Large intestine (tissue), 3 donors: ENCODE results near the gene FOLR1. TPM values are rescaled to one million over a fixed set of nuclear protein-coding genes. Genes with fewer than 3 reads are reported as not detected.

Experiments used
- DNase-seq, 2 donors: peaks; one replicate each; pipeline versions ENCODE4 v3.0.0 to v3.0.0-alpha.2; 2013
- H3K27ac ChIP-seq: one replicate; pipeline ENCODE4 v1.5.1; 2013; ENCODE audit warnings: low read length
- H3K27me3 ChIP-seq: 2 replicates; pipeline ENCODE4 v1.6.1; 2013; ENCODE audit warnings: low read length; ENCODE audit not compliant: control insufficient read depth, insufficient read depth
- H3K36me3 ChIP-seq: 2 replicates; pipeline ENCODE4 v1.6.1; 2013; ENCODE audit warnings: low read length; ENCODE audit not compliant: control insufficient read depth, insufficient read depth
- H3K4me1 ChIP-seq: one replicate; pipeline ENCODE4 v1.6.1; 2013; ENCODE audit warnings: low read length; ENCODE audit not compliant: control insufficient read depth, insufficient read depth
- H3K4me3 ChIP-seq: one replicate; pipeline ENCODE4 v1.5.1; 2013; ENCODE audit warnings: low read length
- H3K9me3 ChIP-seq: one replicate; pipeline ENCODE4 v1.6.1; 2013; ENCODE audit warnings: mild to moderate bottlenecking, low read depth, low read length, moderate library complexity; ENCODE audit not compliant: control insufficient read depth
- WGBS: methylation state at CpG from one replicate; pipeline ENCODE4 v1.1.5; 2013; ENCODE audit warnings: low lambda C conversion rate; ENCODE audit not compliant: insufficient coverage; 5-methylcytosine and 5-hydroxymethylcytosine counted together
- polyA plus RNA-seq: library from polyadenylated mRNA; unstranded; fragments of 120-200 nt; gene quantifications from one replicate; pipeline ENCODE4 v1.2.1, GENCODE V29; 2013

FOLR1 gene
- polyA plus RNA-seq, 1 donor, result 1.9 TPM

- peaks cover 77% of the 10 kb centered on the region for H3K27me3 ChIP-seq
- no peaks in the 10 kb centered on the region for H3K9me3 ChIP-seq
- no peak overlapping the region for H3K27ac ChIP-seq
- WGBS, result no CpG with 5 or more reads among the region's 20 CpGs
- H3K4me1 ChIP-seq, result peaks cover 28% of the 10 kb centered on the region
- peaks cover 18% of the 10 kb centered on the region for H3K36me3 ChIP-seq
- H3K4me3 ChIP-seq, result no peak overlapping the region
- no peak for DNase-seq
These were observed 49.4 kb downstream of the FOLR1 start for GRCh38 chr11:72241291-72241781.

GRCh38 chr11:72242141-72242540 lies 50.2 kb downstream of the FOLR1 start:
- H3K27ac ChIP-seq, result no peak overlapping the region
- no peak for DNase-seq
- H3K9me3 ChIP-seq, result no peaks in the 10 kb centered on the region
- H3K4me3 ChIP-seq, result no peak overlapping the region
- H3K4me1 ChIP-seq, result peaks cover 26% of the 10 kb centered on the region
- peaks cover 85% of the 10 kb centered on the region for H3K27me3 ChIP-seq
- H3K36me3 ChIP-seq, result peaks cover 11% of the 10 kb centered on the region
- WGBS, result 86% methylated on average over 2 of the region's 2 CpGs

- H3K36me3 ChIP-seq, result peaks cover 4% of the 10 kb centered on the region
- H3K4me3 ChIP-seq, result peak overlapping the region; percentile 13
- peaks cover 95% of the 10 kb centered on the region for H3K27me3 ChIP-seq
- no peaks in the 10 kb centered on the region for H3K9me3 ChIP-seq
- no CpG with 5 or more reads among the region's 58 CpGs for WGBS
- DNase-seq, result no peak
- no peak overlapping the region for H3K27ac ChIP-seq
- peaks cover 21% of the 10 kb centered on the region for H3K4me1 ChIP-seq
These were observed 51.5 kb downstream of the FOLR1 start for GRCh38 chr11:72243173-72244059.

DNA sequence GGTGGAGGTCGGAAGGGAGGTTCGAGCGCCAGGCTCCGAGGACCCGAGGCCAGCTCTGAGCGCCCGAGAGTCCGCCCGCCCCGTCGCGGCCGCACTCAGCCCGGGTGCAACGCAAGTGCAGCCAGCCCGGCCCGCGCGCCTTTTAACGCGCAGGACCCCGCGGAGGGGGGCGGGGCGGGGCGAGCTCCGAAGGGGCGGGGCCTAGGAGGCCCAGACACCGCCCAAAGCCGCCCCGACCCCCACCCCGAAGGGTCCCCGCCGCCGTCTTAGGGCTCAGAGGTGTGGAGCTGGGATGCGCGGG lies 52.1 kb downstream of the FOLR1 start, which contains the start of gene PHOX2A:
PHOX2A (minus strand) TSS at position 117 of the 301 bp plus-strand sequence. CDS start 172 bp downstream, outside the sequence.
- no CpG with 5 or more reads among the region's 37 CpGs for WGBS
- no peak for DNase-seq
- peaks cover 95% of the 10 kb centered on the region for H3K27me3 ChIP-seq
- H3K36me3 ChIP-seq, result no peaks in the 10 kb centered on the region
- H3K27ac ChIP-seq, result no peak within 1 kb of the TSS
- peaks cover 21% of the 10 kb centered on the region for H3K4me1 ChIP-seq
- H3K4me3 ChIP-seq, result peak within 1 kb of the TSS; percentile 13
- no peaks in the 10 kb centered on the region for H3K9me3 ChIP-seq

DNA sequence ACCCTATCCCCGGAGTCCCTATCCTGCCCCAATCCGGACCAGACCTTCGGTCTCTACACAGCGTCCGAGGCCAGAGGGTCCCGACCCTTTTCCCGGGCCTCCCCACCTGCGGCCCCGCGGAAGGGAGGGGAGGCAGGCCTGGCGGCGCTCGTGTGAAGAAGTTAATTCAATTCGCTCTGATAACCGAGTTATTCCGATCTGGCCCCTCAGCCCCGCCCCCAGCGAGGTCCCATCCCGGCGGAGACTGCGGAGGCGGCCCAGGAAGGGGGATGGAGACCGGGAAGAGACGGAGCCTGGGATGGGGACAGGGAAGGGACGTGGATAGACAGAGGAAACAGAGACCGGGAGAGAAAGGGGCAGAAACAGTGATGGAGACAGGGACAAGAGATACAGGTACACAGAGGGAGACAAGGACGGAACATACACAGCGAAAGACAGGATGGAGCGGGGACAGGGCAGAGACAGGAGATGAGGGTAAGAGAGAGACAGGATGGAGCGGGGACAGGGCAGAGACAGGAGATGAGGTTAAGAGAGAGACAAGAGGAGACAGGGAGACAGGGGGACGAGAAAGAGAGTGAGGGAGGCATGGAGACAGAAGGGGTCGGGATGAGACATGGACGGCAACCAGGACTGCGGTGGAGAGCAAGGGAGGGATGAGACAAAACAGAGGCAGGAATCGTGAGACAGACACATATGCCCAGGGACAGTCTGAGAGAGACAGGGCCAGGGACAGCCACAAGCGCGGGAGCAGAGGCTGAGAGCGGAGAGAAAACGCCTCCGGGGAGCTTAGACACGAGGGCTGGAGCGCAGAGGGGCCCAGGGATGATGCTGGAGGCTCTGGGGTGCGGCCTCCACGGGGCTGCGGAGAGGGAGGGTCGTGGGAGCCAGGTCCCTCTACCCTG lies 52.7 kb downstream of the FOLR1 start:
- Histone ChIP-seq H3K27ac (no peak overlapping the region), H3K36me3 (no peaks in the 10 kb centered on the region), H3K4me3 (no peak overlapping the region), H3K4me1 (peaks cover 16% of the 10 kb centered on the region), H3K27me3 (peaks cover 90% of the 10 kb centered on the region), H3K9me3 (no peaks in the 10 kb centered on the region)
- no peak for DNase-seq
- WGBS, result 3% methylated on average over 6 of the region's 46 CpGs

DNA sequence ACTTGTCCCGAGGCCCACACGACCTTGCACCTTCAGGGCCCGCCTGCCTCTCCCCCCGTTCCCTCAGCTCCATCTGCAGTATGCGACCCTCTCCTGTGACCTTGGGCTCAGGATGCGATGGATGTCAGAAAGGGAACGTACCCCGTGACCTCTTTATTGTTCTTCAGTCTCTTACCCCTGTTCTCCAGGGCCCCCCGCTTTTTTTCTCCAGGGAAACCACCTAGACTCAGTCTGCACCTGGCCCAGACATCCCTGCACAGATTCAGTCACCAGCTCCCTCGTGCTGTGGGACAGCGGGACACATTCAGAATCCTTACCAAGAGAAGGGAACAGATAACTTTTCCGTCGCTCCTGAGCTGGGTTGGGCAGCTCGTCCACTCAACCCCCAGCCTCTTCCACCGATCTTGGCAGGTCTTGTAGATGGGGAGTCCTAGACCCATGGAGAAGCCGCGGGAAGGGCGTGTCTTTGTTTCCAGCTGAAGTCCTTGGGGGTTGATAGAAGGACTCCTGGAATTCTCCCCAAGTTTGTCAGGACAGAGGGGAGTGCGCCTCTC lies 53.4 kb downstream of the FOLR1 start:
- Histone ChIP-seq H3K4me3 (no peak overlapping the region), H3K27ac (no peak overlapping the region), H3K9me3 (no peaks in the 10 kb centered on the region), H3K36me3 (no peaks in the 10 kb centered on the region), H3K4me1 (peaks cover 11% of the 10 kb centered on the region), H3K27me3 (peaks cover 92% of the 10 kb centered on the region)
- WGBS, result 11% methylated on average over 3 of the region's 19 CpGs
- no peak for DNase-seq

Other genes starting within 250 kb of the FOLR1 start
- gene IL18BP, start 193.2 kb upstream of the FOLR1 start, polyA plus RNA-seq, result 10.7 TPM
- gene NUMA1, start 111.6 kb upstream of the FOLR1 start, polyA plus RNA-seq, result 257 TPM
- gene LRRC51, start 111.3 kb upstream of the FOLR1 start, polyA plus RNA-seq, result 10.9 TPM
- gene LAMTOR1, start 88.8 kb upstream of the FOLR1 start, polyA plus RNA-seq, result 114 TPM
- gene TOMT, start 86.2 kb upstream of the FOLR1 start, polyA plus RNA-seq, result not detected
- 34.5 TPM for gene ANAPC15, start 79.4 kb upstream of the FOLR1 start, polyA plus RNA-seq
- 0.36 TPM for gene FOLR3, start 56.4 kb upstream of the FOLR1 start, polyA plus RNA-seq
- gene FOLR2, start 24.7 kb downstream of the FOLR1 start, polyA plus RNA-seq, result 15.0 TPM
- 84.5 TPM for gene INPPL1, start 32.6 kb downstream of the FOLR1 start, polyA plus RNA-seq
- 8.3 TPM for gene PHOX2A, start 52.0 kb downstream of the FOLR1 start, polyA plus RNA-seq
- 6.4 TPM for gene CLPB, start 242.4 kb downstream of the FOLR1 start, polyA plus RNA-seq